AG04450 (cell line): ENCODE data around the gene DYNLRB1. TPM values are rescaled to one million over a fixed set of nuclear protein-coding genes. Genes with fewer than 3 reads are reported as not detected.
A peak's percentile ranks its signal among the peaks of the same experiment; 100 is the strongest.

Source experiments
- CTCF ChIA-PET: fragments of 300-600, 350-600 bp; formaldehyde crosslinking; extraction: SDS; loops from one replicate; lab custom pipeline; 2022; ENCODE audit warnings: antibody characterized with exemption, inconsistent platforms; lab: Charles Lee
- POLR2A ChIA-PET: fragments of 350-600 bp; formaldehyde crosslinking; extraction: SDS; loops from one replicate; lab custom pipeline; 2021; ENCODE audit warnings: antibody characterized with exemption, inconsistent platforms; lab: Yijun Ruan, JAX
- DNase-seq: peaks from one replicate; pipeline ENCODE4 v3.0.0-alpha.2; 2011; ENCODE audit warnings: low read depth, low spot score
- H3K27ac ChIP-seq: one replicate; pipeline ENCODE4 v1.5.1; 2012; ENCODE audit warnings: low read depth, low read length, control low read depth
- H3K27me3 ChIP-seq: one replicate; pipeline ENCODE4 v1.6.0; 2012; ENCODE audit warnings: low read length; ENCODE audit not compliant: control insufficient read depth, insufficient read depth
- H3K4me3 ChIP-seq: 2 replicates; pipeline ENCODE4 v1.5.1; 2011; ENCODE audit warnings: mild to moderate bottlenecking, low read depth, low read length, control low read depth
- H3K9me3 ChIP-seq: 2 replicates; pipeline ENCODE4 v1.5.1; 2012; ENCODE audit warnings: low read length; ENCODE audit not compliant: control insufficient read depth, insufficient read depth
- CTCF ChIP-seq: IDR thresholded peaks from 2 replicates; pipeline ENCODE4 v1.5.1; 2011; ENCODE audit warnings: low read depth, low read length, control low read depth, inconsistent platforms
- polyA plus RNA-seq: library from polyadenylated mRNA; depleted of rRNA; stranded (reverse); fragments of >200 nt; gene quantifications from 2 replicates; pipeline ENCODE4 v1.2.3, GENCODE V29; 2011

The DYNLRB1 gene
- polyA plus RNA-seq, 1 experiment, result 256 TPM

DNA sequence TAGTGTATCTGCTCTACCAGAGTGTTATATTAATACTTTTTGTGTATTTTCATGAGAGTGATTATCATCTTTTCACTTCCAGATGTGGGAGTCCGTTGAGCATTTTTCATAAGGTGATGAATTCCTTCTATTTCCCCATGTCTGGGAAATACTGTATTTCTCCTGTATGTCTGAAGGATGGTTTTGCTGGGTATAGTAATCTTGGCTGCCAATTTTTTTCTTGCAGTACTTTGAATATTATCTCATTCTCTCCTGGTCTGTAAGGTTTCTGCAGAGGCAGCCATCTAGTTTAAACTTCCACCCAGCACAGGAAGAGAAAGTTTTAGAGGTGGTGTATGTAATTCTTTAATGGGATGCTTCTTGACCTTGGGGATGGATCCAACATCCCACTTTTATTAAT lies 15.4 kb upstream of the DYNLRB1 start:
- no peak for TF ChIP-seq CTCF
- POLR2A ChIA-PET, result no interaction called here
- no peak for DNase-seq

GRCh38 chr20:34506480-34506879 lies 9.7 kb upstream of the DYNLRB1 start:
- Histone ChIP-seq H3K27me3 (no peaks in the 10 kb centered on the region), H3K4me3 (no peak overlapping the region), H3K27ac (no peak overlapping the region), H3K9me3 (no peaks in the 10 kb centered on the region)
- ChIA-PET POLR2A (no interaction called here), CTCF (no interaction called here)
- TF ChIP-seq CTCF, result no peak
- no peak for DNase-seq

More for the DNA sequence above, 15.4 kb upstream of the DYNLRB1 start:
- Histone ChIP-seq H3K4me3 (no peak overlapping the region), H3K9me3 (no peaks in the 10 kb centered on the region), H3K27ac (no peak overlapping the region), H3K27me3 (no peaks in the 10 kb centered on the region)
- CTCF ChIA-PET, result no interaction called here

DNA sequence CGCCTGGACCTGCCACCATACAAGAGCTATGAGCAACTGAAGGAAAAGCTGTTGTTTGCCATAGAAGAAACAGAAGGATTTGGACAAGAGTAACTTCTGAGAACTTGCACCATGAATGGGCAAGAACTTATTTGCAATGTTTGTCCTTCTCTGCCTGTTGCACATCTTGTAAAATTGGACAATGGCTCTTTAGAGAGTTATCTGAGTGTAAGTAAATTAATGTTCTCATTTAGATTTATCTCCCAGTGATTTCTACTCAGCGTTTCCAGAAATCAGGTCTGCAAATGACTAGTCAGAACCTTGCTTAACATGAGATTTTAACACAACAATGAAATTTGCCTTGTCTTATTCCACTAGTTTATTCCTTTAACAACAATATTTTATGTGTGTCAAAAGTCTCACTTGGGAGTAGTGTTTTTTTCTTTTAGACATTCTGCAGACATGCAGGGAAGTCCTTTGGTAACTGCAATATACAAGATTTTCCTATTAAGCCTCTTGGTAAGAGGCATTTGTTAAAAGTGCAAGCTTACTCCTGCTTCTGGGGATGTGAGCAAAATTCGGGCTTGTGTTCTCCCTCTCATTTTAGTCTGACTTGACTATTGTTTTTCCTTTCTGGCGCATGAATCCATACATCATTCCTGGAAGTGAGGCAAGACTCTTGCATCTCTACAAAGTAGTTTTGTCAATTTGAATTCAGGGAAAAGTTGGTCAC lies 8.4 kb upstream of the DYNLRB1 start:
- H3K27me3 ChIP-seq, result no peaks in the 10 kb centered on the region
- no peaks in the 10 kb centered on the region for H3K9me3 ChIP-seq
- DNase-seq, result no peak
- no peak overlapping the region for H3K27ac ChIP-seq
- ChIA-PET POLR2A (no interaction called here), CTCF (interaction anchor here (0.7 kb wide), 1 partner anchor 195 kb away, joined by 4 read pairs; no protein-coding TSS in a partner anchor)
- TF ChIP-seq CTCF, result no peak
- no peak overlapping the region for H3K4me3 ChIP-seq

DNA sequence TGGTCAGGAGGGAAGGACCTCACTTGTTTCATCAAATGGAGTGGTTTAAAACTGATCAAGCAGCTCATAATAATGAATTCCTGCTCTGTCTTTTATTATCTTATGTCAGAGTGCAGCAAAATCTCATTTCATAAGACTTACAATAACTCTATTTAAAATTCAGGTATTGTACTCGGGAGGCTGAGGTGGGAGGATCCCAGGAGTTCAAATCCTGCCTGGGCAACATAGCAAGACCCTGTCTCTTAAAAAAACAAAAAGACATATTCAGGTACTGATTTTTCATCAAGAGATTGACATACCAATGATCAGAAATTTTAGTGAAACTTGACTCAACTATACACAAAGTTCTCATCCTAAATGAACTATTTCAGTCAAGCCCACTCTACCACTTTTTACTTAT lies 5.6 kb upstream of the DYNLRB1 start:
- no peak overlapping the region for H3K27ac ChIP-seq
- no peaks in the 10 kb centered on the region; the same call in 1 of the 2 replicates for H3K9me3 ChIP-seq
- ChIA-PET POLR2A (no interaction called here), CTCF (no interaction called here)
- TF ChIP-seq CTCF, result no peak
- no peaks in the 10 kb centered on the region for H3K27me3 ChIP-seq
- no peak overlapping the region for H3K4me3 ChIP-seq
- no peak for DNase-seq

DNA sequence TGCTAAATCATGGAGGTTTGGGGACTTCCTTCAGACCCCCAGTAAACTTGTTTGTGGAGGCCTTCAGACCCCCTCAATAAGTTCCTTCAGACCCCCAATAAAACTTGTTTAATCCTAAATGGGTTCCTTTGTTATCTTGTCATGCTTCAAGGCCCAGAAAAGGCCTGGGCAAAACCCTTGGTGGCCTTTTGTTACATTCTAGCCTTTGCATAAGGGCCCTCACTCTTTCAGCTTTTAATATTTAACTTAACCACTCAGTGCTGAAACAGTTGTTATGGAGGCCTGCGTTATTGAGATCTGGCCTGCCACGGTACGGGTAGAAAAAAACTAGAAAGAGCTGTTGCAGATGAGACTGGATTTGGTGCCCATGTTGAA lies 4.3 kb upstream of the DYNLRB1 start:
- Histone ChIP-seq H3K9me3 (no peaks in the 10 kb centered on the region; the same call in 1 of the 2 replicates), H3K27me3 (no peaks in the 10 kb centered on the region), H3K27ac (peak overlapping the region; percentile 4), H3K4me3 (no peak overlapping the region)
- POLR2A ChIA-PET, result no interaction called here
- no peak for TF ChIP-seq CTCF
- CTCF ChIA-PET, result no interaction called here
- no peak for DNase-seq
